ENCODE results near the gene SDHC.

- TF ChIP-seq, protein P1, sequence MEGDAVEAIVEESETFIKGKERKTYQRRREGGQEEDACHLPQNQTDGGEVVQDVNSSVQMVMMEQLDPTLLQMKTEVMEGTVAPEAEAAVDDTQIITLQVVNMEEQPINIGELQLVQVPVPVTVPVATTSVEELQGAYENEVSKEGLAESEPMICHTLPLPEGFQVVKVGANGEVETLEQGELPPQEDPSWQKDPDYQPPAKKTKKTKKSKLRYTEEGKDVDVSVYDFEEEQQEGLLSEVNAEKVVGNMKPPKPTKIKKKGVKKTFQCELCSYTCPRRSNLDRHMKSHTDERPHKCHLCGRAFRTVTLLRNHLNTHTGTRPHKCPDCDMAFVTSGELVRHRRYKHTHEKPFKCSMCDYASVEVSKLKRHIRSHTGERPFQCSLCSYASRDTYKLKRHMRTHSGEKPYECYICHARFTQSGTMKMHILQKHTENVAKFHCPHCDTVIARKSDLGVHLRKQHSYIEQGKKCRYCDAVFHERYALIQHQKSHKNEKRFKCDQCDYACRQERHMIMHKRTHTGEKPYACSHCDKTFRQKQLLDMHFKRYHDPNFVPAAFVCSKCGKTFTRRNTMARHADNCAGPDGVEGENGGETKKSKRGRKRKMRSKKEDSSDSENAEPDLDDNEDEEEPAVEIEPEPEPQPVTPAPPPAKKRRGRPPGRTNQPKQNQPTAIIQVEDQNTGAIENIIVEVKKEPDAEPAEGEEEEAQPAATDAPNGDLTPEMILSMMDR (conservative IDR thresholded peaks at IDR 0.05) = no peak
- TF ChIP-seq ZFX (IDR thresholded peaks at IDR 0.05) = no peak
These were observed 50.2 kb downstream of the SDHC start for GRCh38 chr1:161364332-161364731.

Data from C4-2B (cell line).